ENCODE measurements around the gene EXOSC7.
"Not testable (repeated sequence)": the region's sequence is repeated elsewhere in the genome, so short reads cannot be mapped to it uniquely, and the experiment has no call there.

Gene EXOSC7

GRCh38 chr3:44962621-44963393, 13.2 kb upstream of the EXOSC7 start:
- DNase-seq: no peak

DNA sequence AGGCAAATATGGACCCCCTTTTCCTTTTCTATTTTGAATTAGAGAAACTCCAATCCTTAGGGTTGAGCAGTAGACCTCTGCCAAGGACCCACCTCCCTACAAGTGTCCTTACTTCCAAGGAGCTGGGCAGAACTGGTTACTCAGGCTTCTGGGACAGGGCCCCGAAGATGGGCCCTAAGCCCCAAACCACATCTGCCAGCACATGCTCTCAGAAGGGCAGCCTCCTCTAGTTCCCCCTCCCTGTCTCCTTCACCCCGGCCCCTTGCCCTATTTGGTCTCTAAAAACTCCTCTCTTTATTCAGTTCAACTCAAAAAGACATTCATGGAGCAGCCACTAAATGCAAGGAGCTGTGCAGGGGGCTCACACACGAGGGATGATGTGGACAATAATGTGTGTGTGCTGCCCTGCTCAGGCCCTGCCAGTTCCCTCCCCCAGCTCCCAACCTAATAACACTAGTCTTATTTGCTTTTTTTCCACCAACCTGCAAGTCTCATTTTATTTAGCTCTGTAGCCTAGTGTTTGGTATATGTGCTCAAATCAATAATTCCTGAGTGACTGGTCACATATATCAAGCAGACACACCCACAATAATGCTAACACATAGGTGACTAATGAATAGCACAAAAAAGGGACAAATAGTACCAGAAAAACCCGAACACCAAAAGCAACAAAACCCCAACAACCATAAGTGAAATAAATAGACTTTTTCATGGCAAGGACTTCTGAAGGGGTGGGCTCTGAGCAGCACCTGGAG, 12.3 kb upstream of the EXOSC7 start:
- no peak for DNase-seq

DNA sequence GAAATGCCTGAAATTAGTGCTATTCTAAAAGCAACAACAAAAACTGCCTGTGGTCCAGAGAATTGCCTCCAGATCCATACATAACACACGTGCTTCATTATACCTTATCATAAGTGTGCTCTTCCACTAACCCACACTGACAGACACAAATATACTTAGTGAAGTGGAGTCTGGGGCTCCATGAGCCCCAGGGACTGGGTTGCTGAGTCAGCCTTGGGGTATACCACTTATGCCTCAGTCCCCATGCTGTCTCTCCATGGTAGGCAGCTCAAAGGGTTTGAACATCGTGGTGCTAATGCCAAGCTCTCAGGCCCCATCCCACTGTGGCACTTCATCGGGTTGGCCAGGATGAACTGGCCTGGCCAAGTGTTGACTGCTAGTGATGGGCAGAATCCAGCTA, 10.9 kb upstream of the EXOSC7 start:
- DNase-seq: no peak

DNA sequence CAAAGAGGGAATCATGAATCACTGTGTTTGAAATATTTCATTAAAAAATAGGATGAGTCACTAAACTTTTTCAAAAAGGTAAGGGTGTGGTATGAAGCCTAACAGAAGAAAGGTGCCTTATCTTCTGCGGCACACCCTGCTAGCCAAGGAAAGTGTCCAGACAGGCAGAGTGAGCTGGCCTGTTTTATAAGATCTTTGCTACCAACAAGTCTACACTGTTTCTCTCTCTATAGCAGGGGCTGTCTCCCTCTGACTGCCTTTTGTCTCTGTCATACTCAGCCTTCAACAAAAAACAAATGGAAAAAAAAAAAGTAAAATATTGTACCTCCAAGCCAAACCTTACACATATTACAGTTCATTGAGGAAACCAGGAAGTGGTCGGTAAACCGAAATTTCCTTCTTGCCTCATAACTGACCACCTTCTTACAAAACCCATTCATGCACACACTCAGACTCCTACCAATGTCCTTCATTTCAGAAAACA, 9.2 kb upstream of the EXOSC7 start:
- no peak for DNase-seq

- no peak for DNase-seq
Measured at GRCh38 chr3:44968447-44968858, 7.6 kb upstream of the EXOSC7 start.

GRCh38 chr3:44969154-44969827, 6.8 kb upstream of the EXOSC7 start:
- DNase-seq: no peak

DNA sequence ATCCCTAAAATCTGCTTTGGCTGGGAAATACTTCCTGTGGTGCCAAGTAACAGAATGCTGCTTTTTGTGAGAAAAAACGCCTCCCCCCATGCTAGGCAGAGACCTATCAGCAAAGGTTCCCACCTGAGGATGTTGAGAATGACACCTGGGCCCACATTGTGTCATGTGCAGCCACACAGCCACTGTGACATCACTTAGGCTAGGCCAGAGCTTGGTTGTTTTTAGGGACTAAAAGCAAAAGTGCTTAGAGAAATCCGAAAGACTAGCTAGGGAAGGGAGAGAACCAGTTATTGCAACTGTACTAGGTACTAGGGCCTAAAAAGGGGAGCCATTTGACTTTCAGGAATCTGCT, 6.2 kb upstream of the EXOSC7 start:
- no peak for DNase-seq

DNA sequence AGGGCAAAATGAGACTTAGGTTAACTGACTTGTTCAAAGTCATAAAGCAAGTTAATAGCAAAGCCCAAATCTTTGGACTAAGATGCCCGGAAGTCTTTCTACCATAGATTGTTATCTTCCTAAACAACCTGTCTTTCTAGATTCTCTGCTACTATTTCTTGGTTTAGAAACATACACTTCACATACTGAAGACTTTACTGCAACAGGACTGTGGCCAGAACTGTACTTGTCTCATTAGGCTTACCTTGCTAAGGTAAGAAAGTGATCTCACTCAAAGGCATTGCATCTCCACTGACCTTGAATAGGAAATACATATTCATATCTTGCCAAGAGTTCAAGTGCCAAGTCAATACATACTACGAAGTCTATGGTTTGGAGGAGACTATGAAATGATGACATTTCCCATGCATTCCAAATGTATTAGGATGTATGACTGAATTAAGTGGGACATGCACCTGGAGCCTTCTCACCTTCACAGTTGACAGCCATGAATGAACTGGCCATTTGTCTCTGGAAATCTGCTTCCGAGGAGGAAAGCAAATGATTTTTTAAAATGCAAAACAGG, 5.0 kb upstream of the EXOSC7 start:
- no peak for DNase-seq

DNA sequence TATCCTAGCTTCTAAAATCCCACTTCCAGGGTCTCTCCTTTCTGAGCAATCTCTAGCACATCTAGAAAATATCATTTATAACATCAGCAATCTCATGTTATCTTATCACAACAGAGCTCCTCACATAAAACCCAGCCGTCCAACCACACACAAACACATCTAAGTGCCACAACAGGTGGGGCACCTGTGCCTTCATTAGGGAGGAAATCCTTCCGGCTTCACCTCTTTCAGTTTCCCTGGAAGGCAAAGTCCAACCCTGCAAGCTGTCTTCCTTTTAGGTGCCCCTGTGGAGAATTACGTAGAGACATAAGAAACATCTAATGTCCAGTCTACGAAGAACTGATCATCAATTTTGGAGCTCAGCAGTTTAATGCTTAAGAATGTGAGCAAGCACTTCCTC, 1.6 kb upstream of the EXOSC7 start:
- no peak for DNase-seq

DNA sequence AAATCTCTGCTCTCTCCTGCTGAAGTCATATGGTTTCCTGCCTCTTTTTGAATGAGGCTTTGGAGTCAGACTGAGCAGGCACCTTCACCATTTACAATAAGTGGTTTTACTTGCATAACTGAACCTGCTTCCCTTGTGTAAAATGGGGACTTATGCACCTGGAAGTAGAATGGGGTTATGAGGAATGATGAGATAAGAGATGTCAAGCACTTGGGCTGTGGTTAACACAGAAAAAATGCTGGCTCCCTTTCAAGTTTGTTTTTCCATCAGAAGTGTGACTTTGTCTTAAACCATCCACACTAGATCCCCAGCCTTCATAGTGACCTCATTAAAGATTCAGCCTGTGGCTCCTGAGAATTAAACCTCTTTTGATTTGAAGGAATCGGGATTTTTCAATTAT, 5.2 kb downstream of the EXOSC7 start:
- no peak for DNase-seq

DNA sequence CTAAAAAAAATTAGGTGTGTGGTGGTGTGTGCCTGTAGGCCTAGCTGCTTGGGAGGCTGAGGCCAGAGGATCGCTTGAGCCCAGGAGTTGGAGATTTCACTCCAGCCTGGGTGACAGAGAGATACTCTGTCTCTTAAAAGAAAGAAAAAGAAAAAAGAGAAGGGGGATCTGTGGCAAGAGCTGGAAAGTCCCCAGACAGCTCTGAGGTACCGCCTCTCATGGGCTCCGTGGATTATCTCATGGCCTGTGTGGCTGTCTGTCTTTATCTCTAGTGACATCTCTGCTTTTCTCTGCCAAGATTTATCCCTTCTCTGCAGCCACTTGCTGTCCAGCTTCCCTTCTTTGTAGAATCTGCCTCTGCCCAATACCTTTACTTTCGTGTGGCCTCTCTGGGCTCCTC, 5.7 kb downstream of the EXOSC7 start:
- DNase-seq: peak; percentile 8

DNA sequence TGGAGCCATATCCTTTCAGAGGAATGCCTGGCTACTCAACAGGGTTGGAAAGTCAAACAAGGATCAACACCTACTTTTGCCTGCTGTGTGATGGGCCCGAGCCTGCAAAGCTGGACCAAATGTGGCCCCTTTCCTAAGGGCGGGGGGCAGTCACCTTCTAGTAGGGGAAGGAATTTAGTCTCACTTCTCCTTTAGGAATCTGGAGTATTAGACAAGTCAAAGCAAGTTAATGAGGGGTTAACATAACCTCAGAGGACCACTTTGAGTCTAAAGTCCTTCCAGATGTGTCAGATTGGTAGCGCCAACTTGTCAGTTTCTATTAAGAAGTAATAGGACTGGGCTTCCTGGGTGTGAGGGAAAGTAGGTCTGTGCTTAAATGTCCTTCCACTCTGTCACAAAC, 6.8 kb downstream of the EXOSC7 start:
- no peak for DNase-seq

DNA sequence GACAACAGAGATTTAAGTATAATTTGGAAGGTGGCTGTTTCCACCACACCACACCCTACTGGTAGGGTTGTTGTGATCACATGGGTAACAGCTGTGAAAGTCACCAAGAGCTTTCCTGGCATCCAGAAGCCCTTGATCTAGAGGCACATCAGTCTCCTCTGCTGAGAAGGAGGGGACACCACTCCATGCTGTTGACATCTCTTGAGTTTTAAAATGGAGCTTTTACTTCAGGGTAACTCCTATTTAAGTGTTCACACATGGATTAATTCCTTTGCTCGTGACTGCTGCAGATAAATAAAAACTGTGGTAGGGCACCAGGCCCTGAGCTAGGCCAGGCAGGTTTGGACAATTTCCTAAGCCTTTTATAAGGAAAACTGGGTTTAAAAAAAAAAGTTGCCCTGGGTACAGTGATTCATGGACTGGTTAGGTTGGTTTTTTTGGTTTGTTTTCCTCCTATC, 7.5 kb downstream of the EXOSC7 start:
- no peak for DNase-seq

DNA sequence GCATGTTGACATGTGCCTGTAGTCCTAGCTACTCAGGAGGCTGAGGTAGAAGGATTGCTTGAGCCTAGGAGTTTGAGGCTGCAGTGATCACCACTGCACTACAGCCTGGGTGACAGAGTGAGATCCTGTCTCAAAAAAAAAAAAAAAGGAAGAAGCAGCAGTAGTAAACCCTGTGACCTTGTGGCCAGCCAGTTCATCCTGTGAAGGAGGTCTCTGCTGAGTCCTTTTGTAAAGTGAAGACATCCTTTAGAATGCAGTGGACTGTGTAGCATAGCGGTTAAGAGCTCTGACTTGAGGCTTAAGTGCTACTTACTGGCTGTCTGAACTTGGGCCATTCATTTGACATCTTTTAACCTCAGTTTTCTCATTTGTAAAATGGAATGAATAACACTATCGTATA, 8.3 kb downstream of the EXOSC7 start:
- no peak for DNase-seq

DNA sequence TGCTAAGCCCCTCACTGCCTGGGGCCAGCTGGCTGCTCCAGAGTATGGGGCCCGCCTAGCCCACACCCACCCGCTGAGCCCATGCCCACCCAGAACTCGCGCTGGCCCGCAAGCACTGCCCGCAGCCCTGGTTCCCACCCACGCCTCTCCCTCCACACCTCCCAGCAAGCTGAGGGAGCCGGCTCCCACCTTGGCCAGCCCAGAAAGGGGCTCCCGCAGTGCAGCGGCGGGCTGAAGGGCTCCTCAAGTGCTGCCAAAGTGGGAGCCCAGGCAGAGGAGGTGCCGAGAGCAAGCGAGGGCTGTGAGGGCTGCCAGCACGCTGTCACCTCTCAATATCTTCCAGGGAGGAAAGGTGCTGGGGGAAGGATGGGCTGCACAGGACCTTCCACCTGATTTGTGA, 10.3 kb downstream of the EXOSC7 start:
- DNase-seq: not testable (repeated sequence)

- DNase-seq: no peak
Measured at GRCh38 chr3:44987332-44987731, 11.3 kb downstream of the EXOSC7 start.

GRCh38 chr3:44988073-44988472, 12.0 kb downstream of the EXOSC7 start:
- no peak for DNase-seq

GRCh38 chr3:44989141-44989540, 13.1 kb downstream of the EXOSC7 start:
- no peak for DNase-seq

- DNase-seq: no peak
Measured at GRCh38 chr3:44989636-44990373, 13.8 kb downstream of the EXOSC7 start.

GRCh38 chr3:44991326-44991725, 15.3 kb downstream of the EXOSC7 start:
- DNase-seq: no peak

- DNase-seq: peak; percentile 15
Measured at GRCh38 chr3:44992555-44993470, 16.8 kb downstream of the EXOSC7 start.
